ENCODE results near the gene EHD4.

The EHD4 gene

GRCh38 chr15:41958002-41958420 is 14.3 kb downstream of the EHD4 start:
- no peak for DNase-seq (ENCODE audit: low spot score)
- no peak for FAIRE-seq

- FAIRE-seq: no peak
- DNase-seq (ENCODE audit: low spot score): no peak
Measured at GRCh38 chr15:41957021-41957897, 15.1 kb downstream of the EHD4 start.

DNA sequence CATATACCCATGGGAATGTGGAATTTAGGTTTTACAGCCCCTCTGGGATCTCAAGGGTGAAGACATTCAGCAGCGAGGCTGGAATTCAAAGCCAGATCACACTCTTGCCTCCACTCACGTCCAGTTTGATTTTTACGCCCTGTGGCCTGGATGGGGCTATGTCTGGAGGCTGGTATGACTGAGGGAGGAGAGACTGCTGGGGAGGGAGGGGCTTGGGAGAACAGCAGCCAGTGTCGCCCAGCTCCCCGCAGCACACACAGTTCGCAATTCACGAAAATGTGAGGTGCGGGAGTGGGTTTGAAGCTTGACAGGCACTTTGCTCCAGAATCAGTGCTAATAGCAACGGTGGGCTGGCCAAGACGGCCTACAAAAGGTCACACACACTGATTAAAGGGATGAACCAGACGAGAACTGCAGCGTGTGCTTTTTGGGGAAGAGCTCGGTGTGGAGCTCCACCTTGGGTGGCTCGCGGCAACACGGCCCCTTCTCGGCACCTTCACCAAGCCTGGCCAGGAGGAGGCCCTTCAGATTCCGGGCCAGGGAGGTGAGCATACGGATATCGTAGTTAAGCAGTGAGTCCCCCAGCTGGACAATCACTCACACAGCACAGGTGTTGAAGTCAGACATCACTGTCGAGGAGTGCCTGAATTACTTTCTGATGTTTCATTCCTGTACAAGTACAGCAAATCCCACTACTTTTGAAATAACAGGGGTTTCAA is 16.4 kb downstream of the EHD4 start:
- FAIRE-seq: no peak

GRCh38 chr15:41955100-41955499 is 17.3 kb downstream of the EHD4 start:
- FAIRE-seq (no peak), DNase-seq (ENCODE audit: low spot score) (no peak)

More for the DNA sequence above, 16.4 kb downstream of the EHD4 start:
- DNase-seq (ENCODE audit: low spot score): no peak

GRCh38 chr15:41954036-41954435 is 18.3 kb downstream of the EHD4 start:
- DNase-seq (ENCODE audit: low spot score) (no peak), FAIRE-seq (no peak)

- FAIRE-seq (no peak), DNase-seq (ENCODE audit: low spot score) (no peak)
Measured at GRCh38 chr15:41952013-41952563, 20.3 kb downstream of the EHD4 start.

DNA sequence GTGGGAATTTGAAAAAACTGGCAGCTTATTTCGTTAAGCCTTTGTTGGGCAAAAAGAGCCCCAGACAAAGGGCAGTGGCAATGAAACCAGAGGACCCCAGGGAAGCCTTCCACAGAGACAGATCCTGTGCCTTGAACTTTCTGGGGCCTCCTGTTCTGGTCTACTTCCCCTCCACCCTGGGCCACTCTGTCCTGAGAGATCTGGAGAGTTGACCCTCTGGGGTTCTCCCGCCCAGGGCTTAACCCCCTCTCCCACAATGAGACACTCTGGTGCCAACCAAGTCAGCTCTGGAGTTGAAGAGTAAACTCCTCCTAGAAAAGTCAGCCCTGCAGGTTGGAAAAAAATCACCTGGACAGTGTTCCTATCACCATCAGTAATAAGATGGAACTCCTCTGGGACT is 20.8 kb downstream of the EHD4 start:
- DNase-seq (ENCODE audit: low spot score) (no peak), FAIRE-seq (no peak)

- FAIRE-seq (no peak), DNase-seq (ENCODE audit: low spot score) (no peak)
Measured at GRCh38 chr15:41950489-41950888, 21.9 kb downstream of the EHD4 start.

- DNase-seq (ENCODE audit: low spot score): no peak
- FAIRE-seq: no peak
Measured at GRCh38 chr15:41950127-41950483, 22.3 kb downstream of the EHD4 start.

GRCh38 chr15:41949401-41950126 is 22.8 kb downstream of the EHD4 start:
- DNase-seq (ENCODE audit: low spot score): no peak
- FAIRE-seq: no peak

- DNase-seq (ENCODE audit: low spot score) (no peak), FAIRE-seq (no peak)
Measured at GRCh38 chr15:41948490-41948889, 23.9 kb downstream of the EHD4 start.

DNA sequence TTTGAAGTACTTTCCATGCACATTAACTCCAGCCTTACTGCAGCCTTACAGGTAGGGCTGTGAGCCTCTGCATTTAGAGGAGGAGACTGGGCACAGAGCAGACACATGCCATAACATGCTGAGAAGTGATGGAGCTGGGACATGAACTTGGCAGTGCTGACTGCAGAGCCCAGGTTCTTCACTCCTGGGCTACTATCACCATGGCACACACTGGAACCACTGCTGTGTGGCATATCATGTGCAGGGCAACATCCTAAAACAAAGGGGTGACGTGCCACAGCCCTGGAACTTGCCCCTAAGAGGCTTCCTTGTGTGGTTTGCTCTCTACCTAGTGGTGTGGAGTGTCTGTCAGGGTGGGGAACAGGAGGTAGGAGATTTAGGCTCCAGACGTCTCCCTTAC is 25.4 kb downstream of the EHD4 start:
- DNase-seq (ENCODE audit: low spot score) (no peak), FAIRE-seq (no peak)

DNA sequence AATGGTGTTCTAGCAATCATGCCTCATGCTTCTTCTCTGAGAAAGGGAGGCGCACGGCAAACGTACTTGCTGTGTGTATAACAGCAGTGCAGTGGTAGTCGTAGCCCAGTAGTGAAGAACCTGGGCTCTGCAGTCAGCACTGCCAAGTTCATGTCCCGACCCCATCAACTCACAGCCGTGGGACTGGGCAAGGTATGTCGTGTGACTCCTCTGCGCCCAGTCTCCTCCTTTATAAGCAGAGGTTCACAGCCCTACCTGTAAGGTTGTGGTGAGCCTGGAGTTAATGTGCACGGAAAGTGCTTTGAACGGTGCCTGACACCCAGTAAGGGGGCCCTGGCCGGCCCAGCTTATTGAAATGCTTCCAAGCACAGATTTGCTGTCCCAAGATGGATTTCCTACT is 26.6 kb downstream of the EHD4 start:
- no peak for DNase-seq (ENCODE audit: low spot score)
- peak; percentile 61 for FAIRE-seq

- no peak for FAIRE-seq
Measured at GRCh38 chr15:41945221-41945620, 27.1 kb downstream of the EHD4 start.

DNA sequence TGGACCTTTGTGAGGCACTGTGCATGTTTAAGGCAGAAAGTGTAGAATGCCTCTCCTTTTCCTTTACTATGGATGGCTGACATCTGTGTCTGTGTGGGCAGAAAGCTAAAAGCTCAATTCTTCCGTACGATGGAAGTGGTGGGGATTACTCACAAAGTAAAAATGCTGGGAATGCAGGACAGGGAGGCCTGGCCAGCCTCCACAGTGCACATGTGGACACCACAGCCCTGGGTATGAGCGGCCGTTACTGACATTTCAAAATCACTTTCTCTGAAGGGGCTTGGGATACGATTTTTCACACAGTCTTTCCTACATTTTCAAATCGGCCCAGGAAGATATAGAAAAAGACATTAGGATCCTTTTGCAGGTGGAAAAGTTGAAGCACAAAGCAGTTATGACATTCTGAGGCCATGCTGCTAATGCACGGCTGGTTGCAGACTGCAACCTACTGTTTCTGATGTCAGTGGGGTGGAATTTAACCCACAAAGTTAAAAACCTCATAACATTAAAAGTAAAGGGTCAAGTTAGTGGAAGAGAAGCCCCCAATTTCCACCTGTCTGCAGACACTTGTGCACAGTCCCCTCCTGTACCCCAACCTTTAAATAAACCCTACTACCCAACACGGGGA is 27.9 kb downstream of the EHD4 start:
- DNase-seq (ENCODE audit: low spot score): peak; percentile 86
- peak; percentile 81 for FAIRE-seq

More at GRCh38 chr15:41945221-41945620, 27.1 kb downstream of the EHD4 start:
- DNase-seq (ENCODE audit: low spot score): no peak

DNA sequence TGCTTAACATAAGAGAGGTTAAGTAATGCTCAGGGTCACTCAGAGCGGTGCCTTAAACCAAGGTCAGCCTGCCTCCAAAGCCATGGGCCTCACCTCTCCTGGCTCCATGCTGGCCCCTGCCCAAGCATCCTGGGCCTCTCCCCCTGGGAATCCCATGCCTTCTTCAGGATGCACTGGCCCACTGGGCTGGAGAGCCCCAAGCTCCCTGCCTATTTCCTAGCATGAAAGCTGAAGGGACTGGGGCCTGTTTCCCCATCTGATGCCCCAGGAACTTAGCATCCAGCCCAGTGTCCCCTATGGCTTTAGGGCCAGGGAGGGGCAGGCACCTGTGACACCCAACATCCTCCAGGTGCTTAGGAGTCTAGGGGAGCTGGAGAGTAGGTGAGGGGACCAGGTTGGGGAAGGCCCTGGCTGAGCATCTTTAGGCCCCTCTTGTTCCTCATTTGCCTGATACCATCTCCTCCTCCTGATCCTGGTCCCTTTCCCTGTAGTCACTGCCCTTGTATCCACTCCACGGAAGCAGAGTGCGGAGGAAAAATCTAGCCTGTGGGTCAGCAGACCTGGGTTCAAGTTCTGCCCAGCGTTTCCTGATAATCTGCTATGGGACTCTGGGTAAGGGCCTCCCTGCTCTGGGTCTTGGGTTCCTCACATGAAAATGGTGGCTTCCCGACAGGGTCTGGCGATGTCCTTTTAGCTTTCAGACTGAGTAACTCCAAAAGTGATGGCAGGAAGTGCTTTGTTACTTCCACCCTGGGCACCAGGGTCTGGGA is 28.6 kb downstream of the EHD4 start:
- DNase-seq (ENCODE audit: low spot score): no peak
- FAIRE-seq: no peak

- FAIRE-seq: no peak
- no peak for DNase-seq (ENCODE audit: low spot score)
Measured at GRCh38 chr15:41942886-41943285, 29.5 kb downstream of the EHD4 start.

- FAIRE-seq: no peak
- no peak for DNase-seq (ENCODE audit: low spot score)
Measured at GRCh38 chr15:41941644-41942415, 30.5 kb downstream of the EHD4 start.

GRCh38 chr15:41940441-41940857 is 31.9 kb downstream of the EHD4 start:
- FAIRE-seq: peak; percentile 55
- DNase-seq (ENCODE audit: low spot score): peak; percentile 68

DNA sequence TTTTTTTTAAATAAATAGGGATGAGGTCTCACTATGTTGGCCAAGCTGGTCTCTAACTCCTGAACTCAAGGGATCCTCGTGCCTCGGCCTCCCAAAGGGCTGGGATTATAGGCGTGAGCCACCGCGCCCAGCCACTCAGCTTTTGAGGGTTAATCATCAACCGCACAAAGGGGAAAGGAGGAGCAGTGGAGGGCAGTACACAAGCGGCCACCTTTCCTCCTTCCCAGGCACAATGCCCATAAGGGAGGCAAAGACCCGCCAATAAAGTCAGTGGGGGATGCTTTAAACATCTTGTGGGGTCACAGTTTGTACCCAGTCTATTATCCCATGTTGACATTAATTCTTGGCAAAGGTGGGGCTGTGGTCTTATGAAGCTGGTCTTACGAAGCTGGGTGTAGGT is 32.4 kb downstream of the EHD4 start:
- DNase-seq (ENCODE audit: low spot score) (peak; percentile 28), FAIRE-seq (no peak)
